Thoracic aorta endothelial cell (primary cell): ENCODE data around the gene CALHM4. TPM values are rescaled to one million over a fixed set of nuclear protein-coding genes. Genes with fewer than 3 reads are reported as not detected.

Experiments
- total RNA-seq: library from RNA; depleted of rRNA; stranded (reverse); fragments of >200 nt; gene quantifications from 2 replicates; pipeline ENCODE4 v1.2.3, GENCODE V29; 2012

The CALHM4 gene, protein sequence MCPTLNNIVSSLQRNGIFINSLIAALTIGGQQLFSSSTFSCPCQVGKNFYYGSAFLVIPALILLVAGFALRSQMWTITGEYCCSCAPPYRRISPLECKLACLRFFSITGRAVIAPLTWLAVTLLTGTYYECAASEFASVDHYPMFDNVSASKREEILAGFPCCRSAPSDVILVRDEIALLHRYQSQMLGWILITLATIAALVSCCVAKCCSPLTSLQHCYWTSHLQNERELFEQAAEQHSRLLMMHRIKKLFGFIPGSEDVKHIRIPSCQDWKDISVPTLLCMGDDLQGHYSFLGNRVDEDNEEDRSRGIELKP
- total RNA-seq, result 0.13 and 0.22 TPM in 2 replicates

DNA sequence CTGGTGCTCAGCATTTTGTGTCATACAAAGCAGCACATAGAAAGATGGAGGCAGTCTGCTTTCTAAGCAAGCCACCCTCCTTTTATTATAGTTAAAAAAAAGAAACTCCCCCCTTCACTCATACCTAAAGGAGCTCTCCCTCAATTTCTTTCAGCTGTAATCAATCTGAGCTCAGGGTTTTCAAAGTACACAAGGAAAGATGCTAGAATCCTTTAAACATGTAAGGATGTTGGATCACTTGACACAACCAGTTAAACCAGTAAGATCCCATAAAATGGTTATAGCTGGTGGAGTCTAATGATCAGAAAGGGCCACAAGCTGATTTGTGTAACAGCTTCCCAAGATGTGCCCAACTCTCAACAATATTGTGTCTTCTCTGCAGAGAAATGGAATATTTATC, at the start of gene CALHM4:
TSS of gene CALHM4 (plus strand) at position 301 of the 400 bp plus-strand sequence. CDS start at position 344, 43 bp downstream.

DNA sequence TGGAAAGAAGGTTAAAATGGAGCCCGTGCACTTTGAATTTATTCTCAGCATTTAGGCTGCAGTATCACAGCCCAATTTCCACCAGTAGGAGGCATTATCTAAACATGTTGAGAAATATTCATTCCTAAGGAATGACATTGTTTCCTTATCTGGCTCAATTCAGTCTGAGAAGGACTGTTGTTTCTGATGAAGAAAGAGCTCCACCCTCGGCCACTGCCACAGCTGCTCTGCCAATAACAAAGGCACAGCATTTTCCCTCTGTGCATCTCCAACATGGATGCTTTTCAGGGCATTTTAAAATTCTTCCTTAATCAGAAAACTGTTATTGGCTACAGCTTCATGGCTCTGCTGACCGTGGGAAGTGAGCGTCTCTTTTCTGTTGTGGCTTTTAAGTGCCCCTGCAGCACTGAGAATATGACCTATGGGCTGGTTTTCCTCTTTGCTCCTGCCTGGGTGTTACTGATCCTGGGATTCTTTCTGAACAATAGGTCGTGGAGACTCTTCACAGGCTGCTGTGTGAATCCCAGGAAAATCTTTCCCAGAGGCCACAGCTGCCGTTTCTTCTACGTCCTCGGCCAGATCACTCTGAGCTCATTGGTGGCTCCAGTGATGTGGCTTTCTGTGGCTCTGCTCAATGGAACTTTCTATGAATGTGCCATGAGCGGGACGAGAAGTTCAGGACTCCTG, 42.0 kb upstream of the CALHM4 start, which contains the start of gene CALHM5:
TSS of gene CALHM5 (plus strand) at position 216 of the 687 bp plus-strand sequence. CDS start at position 274, 58 bp downstream.

DNA sequence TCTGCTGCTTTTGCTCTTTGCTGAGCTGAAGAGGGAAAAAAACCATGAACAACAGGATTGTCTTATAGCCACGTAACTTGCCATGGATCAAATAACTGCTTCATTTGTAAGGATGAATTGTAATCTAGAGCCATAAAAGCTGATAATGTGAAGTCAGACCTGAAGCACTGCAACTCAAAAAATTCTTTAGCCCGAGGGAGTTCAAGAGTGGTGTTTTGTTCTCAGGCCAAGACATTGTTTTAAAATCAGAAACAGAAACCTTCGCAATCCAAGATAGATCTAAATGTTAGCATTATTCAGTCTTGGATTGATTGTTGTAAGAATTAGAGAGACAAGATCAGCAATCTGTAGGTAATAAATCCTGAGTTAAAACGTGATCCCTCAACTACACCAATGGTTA, 7.9 kb upstream of the CALHM4 start, which contains the start of gene TRAPPC3L:
TSS of gene TRAPPC3L (minus strand) at position 34 of the 400 bp plus-strand sequence. CDS start 170 bp downstream, outside the sequence.

DNA sequence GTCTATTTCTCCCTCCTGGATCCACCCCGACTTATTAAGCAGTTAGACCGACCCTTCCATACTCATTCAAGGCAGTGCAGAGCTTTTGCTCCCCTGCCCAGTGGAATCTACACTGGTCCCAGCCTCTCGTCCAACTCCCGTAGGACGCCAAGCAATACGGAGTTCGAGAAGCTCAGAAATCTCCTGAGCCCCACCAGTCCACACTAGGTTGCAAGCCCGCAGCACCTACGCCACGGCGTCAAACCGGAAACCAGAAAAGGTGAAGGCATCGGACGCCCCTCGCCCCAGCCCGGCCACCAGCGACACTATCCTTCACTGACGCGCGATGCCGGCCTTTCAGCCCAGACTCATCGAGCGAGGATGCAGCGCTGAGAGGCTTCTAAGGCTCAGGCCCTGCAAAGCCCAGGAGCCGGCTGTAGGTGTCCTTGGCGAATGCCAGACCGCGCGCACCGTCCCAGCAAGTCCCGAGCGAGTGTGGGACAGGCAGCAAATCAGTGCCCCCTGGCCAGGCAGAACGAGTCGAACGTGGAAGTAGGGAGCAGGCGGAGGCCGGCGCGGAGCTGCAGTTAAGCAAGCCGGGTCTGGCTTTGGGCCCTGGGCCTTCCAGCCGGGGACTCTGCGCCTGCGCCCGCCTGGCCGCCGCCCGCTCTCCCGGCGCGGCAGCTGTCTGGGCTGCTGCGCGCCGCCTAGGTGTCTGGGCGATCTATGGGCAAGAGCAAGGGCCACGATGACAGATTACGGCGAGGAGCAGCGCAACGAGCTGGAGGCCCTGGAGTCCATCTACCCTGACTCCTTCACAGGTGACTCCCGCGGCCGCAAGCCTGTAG, 17.5 kb downstream of the CALHM4 start, which contains the start of gene RWDD1:
TSS of gene RWDD1 (plus strand) at position 649 of the 827 bp plus-strand sequence. CDS start at position 728, 79 bp downstream.

Other genes with a start within 250 kb of the CALHM4 start
- gene DSE, start 182.8 kb upstream of the CALHM4 start, total RNA-seq, result 33.0 and 41.6 TPM in 2 replicates
- 0.13 and 0.50 TPM in 2 replicates for gene CALHM6, start 92.4 kb upstream of the CALHM4 start, total RNA-seq
- gene CALHM5, start 42.1 kb upstream of the CALHM4 start, total RNA-seq, result 7.7 and 9.3 TPM in 2 replicates
- 0.13 and 0.22 TPM in 2 replicates for gene TRAPPC3L, start 8.1 kb upstream of the CALHM4 start, total RNA-seq
- 51.9 and 54.1 TPM in 2 replicates for gene RWDD1, start 17.8 kb downstream of the CALHM4 start, total RNA-seq
- gene RSPH4A, start 62.7 kb downstream of the CALHM4 start, total RNA-seq, result not detected in 2 replicates
- 15.1 and 18.2 TPM in 2 replicates for gene ZUP1, start 115.0 kb downstream of the CALHM4 start, total RNA-seq
- 13.2 and 14.1 TPM in 2 replicates for gene KPNA5, start 127.5 kb downstream of the CALHM4 start, total RNA-seq
- gene FAM162B, start 212.0 kb downstream of the CALHM4 start, total RNA-seq, result 0.13 and 0.36 TPM in 2 replicates